Fibroblast of mammary gland (primary cell): ENCODE data around the gene SAMD15.

Experiments used
- DNase-seq: peaks from one replicate; pipeline ENCODE4 v3.0.0-alpha.2; 2010; ENCODE audit warnings: low read depth
- H3K4me3 ChIP-seq: 2 replicates; pipeline ENCODE4 v1.5.1; 2011; ENCODE audit warnings: low read depth, mild to moderate bottlenecking, low read length, moderate library complexity; ENCODE audit not compliant: control insufficient read depth
- TF ChIP-seq, protein P1 (sequence below): conservative IDR thresholded peaks from 2 replicates; pipeline ENCODE4 v1.5.1; 2011; ENCODE audit warnings: low read depth, low read length, inconsistent platforms; ENCODE audit not compliant: control insufficient read depth, insufficient read depth

The SAMD15 gene

DNA sequence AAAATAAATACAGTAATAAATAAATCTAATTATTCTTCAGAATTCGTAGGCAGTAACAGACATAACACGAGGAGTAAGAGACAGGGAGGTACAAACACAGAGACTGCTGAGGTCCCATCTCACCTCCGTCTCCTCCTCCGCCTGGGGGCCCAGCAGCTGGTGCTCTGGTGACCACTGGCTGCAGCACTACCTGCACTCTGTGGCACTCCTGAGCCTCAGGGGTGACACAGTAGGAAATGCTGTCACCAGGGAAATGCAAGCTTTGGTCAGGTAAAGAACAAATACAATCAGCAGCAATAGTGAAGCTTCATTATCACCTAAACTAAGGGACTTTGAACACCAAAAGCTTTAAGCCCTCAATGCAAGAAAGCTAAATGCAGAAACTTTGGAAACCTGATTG lies 36.8 kb upstream of the SAMD15 start:
- DNase-seq, result no peak
- TF ChIP-seq, protein P1, sequence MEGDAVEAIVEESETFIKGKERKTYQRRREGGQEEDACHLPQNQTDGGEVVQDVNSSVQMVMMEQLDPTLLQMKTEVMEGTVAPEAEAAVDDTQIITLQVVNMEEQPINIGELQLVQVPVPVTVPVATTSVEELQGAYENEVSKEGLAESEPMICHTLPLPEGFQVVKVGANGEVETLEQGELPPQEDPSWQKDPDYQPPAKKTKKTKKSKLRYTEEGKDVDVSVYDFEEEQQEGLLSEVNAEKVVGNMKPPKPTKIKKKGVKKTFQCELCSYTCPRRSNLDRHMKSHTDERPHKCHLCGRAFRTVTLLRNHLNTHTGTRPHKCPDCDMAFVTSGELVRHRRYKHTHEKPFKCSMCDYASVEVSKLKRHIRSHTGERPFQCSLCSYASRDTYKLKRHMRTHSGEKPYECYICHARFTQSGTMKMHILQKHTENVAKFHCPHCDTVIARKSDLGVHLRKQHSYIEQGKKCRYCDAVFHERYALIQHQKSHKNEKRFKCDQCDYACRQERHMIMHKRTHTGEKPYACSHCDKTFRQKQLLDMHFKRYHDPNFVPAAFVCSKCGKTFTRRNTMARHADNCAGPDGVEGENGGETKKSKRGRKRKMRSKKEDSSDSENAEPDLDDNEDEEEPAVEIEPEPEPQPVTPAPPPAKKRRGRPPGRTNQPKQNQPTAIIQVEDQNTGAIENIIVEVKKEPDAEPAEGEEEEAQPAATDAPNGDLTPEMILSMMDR, result no peak
- no peak overlapping the region for H3K4me3 ChIP-seq

DNA sequence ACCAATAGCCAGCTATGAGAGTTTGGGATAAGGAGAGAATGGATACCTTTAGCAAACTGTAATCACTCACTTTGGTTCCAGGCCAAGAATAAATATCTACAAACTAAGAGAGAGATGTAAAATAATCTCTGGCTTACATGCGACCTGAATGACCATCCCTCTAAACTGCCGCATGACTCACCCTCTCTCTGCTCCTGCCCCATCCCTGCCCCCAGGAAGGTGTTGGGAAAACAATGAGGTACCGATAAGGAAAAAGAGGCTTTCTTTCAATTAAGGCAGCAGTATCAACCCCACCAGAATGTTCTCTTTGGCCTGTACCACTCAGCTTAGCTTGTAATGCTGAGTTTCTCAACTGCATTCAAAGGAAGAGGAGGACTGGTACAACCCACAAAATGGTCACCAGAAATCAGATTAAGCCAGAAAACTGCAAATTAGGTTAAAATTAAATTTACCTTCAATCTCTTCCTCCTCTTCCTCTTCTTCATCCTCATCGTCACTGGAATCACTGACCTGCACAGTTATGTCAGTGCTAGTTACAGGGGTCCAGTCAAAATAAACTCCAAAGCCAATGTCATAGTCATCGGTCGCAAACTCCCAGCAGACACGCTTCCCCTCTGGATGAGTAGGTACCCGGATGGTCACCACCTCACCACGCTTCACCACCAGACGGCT lies 34.3 kb upstream of the SAMD15 start:
- no peak for DNase-seq
- TF ChIP-seq, protein P1, result no peak
- H3K4me3 ChIP-seq, result no peak overlapping the region

DNA sequence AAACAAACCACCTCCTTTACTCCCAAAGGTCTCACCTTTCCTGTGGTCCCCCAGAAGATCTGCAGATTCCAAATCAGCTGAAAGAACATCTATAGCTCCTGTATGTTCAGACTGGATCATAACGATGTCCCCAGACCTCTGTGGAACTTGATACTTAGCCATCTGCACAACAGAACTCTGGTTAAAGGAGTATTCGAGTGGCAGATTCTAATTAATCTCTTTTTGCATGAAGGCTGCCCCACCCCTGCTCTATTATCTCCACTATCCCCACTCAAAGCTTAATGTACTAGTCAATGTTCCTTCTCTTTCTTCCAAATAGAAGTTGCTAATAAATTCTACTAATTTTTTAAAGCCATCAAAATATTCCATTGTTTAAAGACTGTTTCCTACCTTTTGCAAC lies 33.5 kb upstream of the SAMD15 start:
- no peak for DNase-seq
- TF ChIP-seq, protein P1, result no peak
- no peak overlapping the region for H3K4me3 ChIP-seq

DNA sequence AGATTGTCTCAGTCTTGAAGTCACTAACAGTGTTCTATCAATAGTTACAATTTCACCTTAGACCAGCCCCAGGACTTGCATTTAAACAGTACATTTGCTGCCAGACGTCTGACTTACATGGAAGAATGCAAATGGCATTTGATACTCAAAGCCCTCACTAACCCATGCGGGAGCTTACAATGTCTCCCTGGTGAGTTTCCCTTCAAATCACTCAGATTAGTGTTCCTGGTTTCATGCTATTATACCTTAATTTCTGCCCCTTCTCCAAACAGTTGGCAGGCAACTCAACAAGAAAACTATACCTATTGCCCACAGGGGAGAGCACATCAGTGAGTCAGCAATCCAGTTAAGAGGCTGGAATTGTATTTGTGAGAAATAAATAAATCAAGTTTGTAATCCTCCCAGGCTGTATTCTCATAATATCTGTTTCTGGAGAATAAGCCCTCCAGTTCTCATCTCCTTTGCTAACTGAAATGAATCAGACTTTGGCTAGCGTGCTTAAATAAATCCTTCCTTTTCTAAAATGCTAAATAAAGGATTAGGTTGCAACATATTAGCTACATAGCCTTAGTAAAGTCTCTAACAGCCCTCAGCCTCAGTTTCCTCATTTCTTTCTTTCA lies 32.7 kb upstream of the SAMD15 start:
- TF ChIP-seq, protein P1, result no peak
- no peak for DNase-seq
- H3K4me3 ChIP-seq, result no peak overlapping the region

DNA sequence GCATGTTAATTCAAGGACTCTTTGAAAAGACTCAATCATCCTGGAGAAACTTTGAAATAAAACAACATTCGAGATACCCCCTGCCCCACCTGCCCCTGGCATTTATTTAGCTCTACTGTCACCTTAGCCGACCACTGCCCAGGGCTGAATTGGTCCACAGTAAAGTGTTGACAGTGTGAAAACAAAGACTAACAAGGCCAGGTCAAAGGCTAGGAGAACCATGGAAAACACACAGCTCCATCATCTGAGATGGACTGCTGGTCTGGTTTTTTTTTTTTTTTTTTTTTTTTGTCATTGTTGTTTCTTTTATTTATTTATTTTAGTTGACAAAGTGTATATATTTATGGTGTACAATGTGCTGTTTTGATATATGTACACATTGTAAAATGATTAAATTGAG lies 30.7 kb upstream of the SAMD15 start:
- DNase-seq, result no peak
- H3K4me3 ChIP-seq, result no peak overlapping the region
- TF ChIP-seq, protein P1, result no peak

DNA sequence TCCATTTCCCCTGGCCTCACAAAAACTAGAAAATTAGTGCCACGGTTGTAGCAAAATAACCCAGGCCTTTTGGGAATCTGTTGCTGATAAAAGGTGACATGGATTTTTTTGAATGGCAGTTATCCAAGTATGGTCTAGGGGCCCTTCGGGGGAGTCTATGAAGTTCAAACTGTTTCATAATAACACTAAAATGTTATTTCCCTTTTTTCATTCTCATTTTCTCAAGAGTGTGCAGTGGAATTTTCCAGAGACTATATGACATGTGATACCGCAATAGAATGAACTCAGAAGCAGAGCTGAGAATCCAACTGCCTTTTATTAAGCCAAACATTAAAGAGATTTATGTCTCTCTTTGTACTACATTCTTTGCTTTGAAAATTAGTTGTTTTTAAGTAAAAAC lies 29.4 kb upstream of the SAMD15 start:
- no peak for DNase-seq
- no peak overlapping the region for H3K4me3 ChIP-seq
- TF ChIP-seq, protein P1, result no peak
